ENCODE results near the gene HDLBP.

HDLBP gene

GRCh38 chr2:241275910-241276309, 39.6 kb downstream of the HDLBP start:
- ChIA-PET CTCF (interaction anchor here (1.9 to 2.3 kb wide), 2 partner anchors 7 to 17 kb away, joined by 4 to 7 read pairs; no protein-coding TSS in a partner anchor), POLR2A (no interaction called here)
- TF ChIP-seq CTCF (IDR thresholded peaks at IDR 0.05; ENCODE audit: control extremely low read depth, extremely low read depth, low read depth, missing control alignments), result no peak
- DNase-seq (ENCODE audit: extremely low spot score), result no peak

- CTCF ChIA-PET, result interaction anchor here (1.1 to 2.3 kb wide), 4 partner anchors 8 to 37 kb away, joined by 3 to 7 read pairs (median 4); no protein-coding TSS in a partner anchor
- TF ChIP-seq CTCF (IDR thresholded peaks at IDR 0.05; ENCODE audit: control extremely low read depth, extremely low read depth, low read depth, missing control alignments), result no peak
- no peak for DNase-seq (ENCODE audit: extremely low spot score)
- POLR2A ChIA-PET, result no interaction called here
These were observed 40.0 kb downstream of the HDLBP start for GRCh38 chr2:241275504-241275903.

- ChIA-PET POLR2A (no interaction called here), CTCF (interaction anchor here (1.2 to 2.3 kb wide), 3 partner anchors 9 to 19 kb away, joined by 4 to 7 read pairs (median 4); no protein-coding TSS in a partner anchor)
- TF ChIP-seq CTCF (IDR thresholded peaks at IDR 0.05; ENCODE audit: control extremely low read depth, extremely low read depth, low read depth, missing control alignments), result no peak
- DNase-seq (ENCODE audit: extremely low spot score), result no peak
These were observed 41.3 kb downstream of the HDLBP start for GRCh38 chr2:241274127-241274526.

GRCh38 chr2:241273210-241274020, 42.1 kb downstream of the HDLBP start:
- CTCF ChIA-PET, result interaction anchor here (2.3 kb wide), 1 partner anchor 10 kb away, joined by 7 read pairs; no protein-coding TSS in a partner anchor
- no peak for DNase-seq (ENCODE audit: extremely low spot score)
- POLR2A ChIA-PET, result interaction anchor here (0.6 kb wide), 2 partner anchors 15 to 18 kb away, joined by 4 read pairs; no protein-coding TSS in a partner anchor
- no peak for TF ChIP-seq CTCF (IDR thresholded peaks at IDR 0.05; ENCODE audit: control extremely low read depth, extremely low read depth, low read depth, missing control alignments)

- peak; percentile 83 for DNase-seq (ENCODE audit: extremely low spot score)
These were observed 42.9 kb downstream of the HDLBP start for GRCh38 chr2:241272303-241273209.

More at GRCh38 chr2:241272303-241273209, 42.9 kb downstream of the HDLBP start:
- ChIA-PET POLR2A (interaction anchor here (0.9 kb wide), 1 partner anchor 42 kb away, joined by 3 read pairs; no protein-coding TSS in a partner anchor), CTCF (no interaction called here)
- no peak for TF ChIP-seq CTCF (IDR thresholded peaks at IDR 0.05; ENCODE audit: control extremely low read depth, extremely low read depth, low read depth, missing control alignments)
